K562 (cell line): ENCODE results near the gene HMCN1. TPM values are rescaled to one million over a fixed set of nuclear protein-coding genes. Genes with fewer than 3 reads are reported as not detected.
A peak's percentile ranks its signal among the peaks of the same experiment; 100 is the strongest.

Source experiments
- ATAC-seq: fragments of 200-7000 bp; cut with Tn5 transposase; 3 replicates; pipeline ENCODE4 v1.9.1; 2020; ENCODE audit warnings: moderate library complexity
- BruUV-seq: library from RNA; stranded (reverse); fragments of 400-500 nt; replicated peaks from 2 replicates; lab custom pipeline; 2021; lab: Mats Ljungman, UMichigan
- CTCF ChIA-PET: fragments of 300-600 bp; formaldehyde crosslinking; extraction: SDS; loops from one replicate; lab custom pipeline; 2021; ENCODE audit warnings: low intra/inter-chr PET ratio; lab: Yijun Ruan, JAX
- POLR2A ChIA-PET: fragments of 300-600, 350-650 bp; sonication (Branson Sonifier 250); formaldehyde crosslinking; extraction: SDS; loops from one replicate; lab custom pipeline; 2021; ENCODE audit warnings: antibody characterized with exemption, inconsistent platforms; lab: Yijun Ruan, JAX
- DNase-seq, 4 experiments: peaks; one replicate each; pipeline versions ENCODE4 v3.0.0 to v3.0.0-alpha.2; 2011 to 2018; ENCODE audit warnings: low spot score in 3 of 4, mixed read lengths in 3 of 4; ENCODE audit errors: extremely low read depth in 1 of 4
- FAIRE-seq: peaks from 2 replicates; lab custom pipeline; 2011; peaks lifted over from hg19 to GRCh38; lab: Jason Lieb, UNC
- H2AFZ ChIP-seq: 2 replicates; pipeline ENCODE4 v1.6.0; 2011; ENCODE audit warnings: low read depth, low read length, control low read depth, inconsistent platforms
- H3K27ac ChIP-seq: fragments of 200-600 bp; 3 replicates; pipeline ENCODE4 v1.8.0; 2011; ENCODE audit warnings: low read depth, mild to moderate bottlenecking, control low read depth, inconsistent platforms, low read length, moderate library complexity, mixed read lengths; ENCODE audit errors: extremely low read depth
- H3K27me3 ChIP-seq, 2 experiments: fragments of 300-600 bp in 1 of 2; 2 replicates in 1 of 2; 3 replicates in 1 of 2; pipeline versions ENCODE4 v1.6.0 to v1.8.0; 2011; ENCODE audit warnings: inconsistent platforms in 2 of 2, low read length in 2 of 2, mild to moderate bottlenecking in 1 of 2, mixed read lengths in 1 of 2, moderate library complexity in 1 of 2; ENCODE audit not compliant: control insufficient read depth in 2 of 2, insufficient read depth in 2 of 2
- H3K36me3 ChIP-seq: fragments of 300-600 bp; 3 replicates; pipeline ENCODE4 v1.8.0; 2011; ENCODE audit warnings: mild to moderate bottlenecking, low read length, inconsistent platforms; ENCODE audit not compliant: control insufficient read depth, insufficient read depth
- H3K4me1 ChIP-seq, 2 experiments: fragments of 200-600 bp in 1 of 2; replicated peaks in 1 of 2; 2 replicates in 1 of 2; 3 replicates in 1 of 2; pipeline versions ENCODE4 v1.5.1 to v1.8.0; 2011; ENCODE audit warnings: inconsistent platforms in 2 of 2, low read length in 2 of 2, mild to moderate bottlenecking in 1 of 2, mixed read lengths in 1 of 2, moderate library complexity in 1 of 2; ENCODE audit not compliant: control insufficient read depth in 2 of 2, insufficient read depth in 2 of 2
- H3K4me2 ChIP-seq: 2 replicates; pipeline ENCODE4 v1.6.1; 2011; ENCODE audit warnings: low read length, control low read depth, inconsistent platforms, mixed read lengths; ENCODE audit not compliant: insufficient read depth
- H3K4me3 ChIP-seq: fragments of 200-600 bp; sonication (generic), shearing (Covaris generic); 2 replicates; pipeline ENCODE4 v1.5.1; 2016; ENCODE audit warnings: control low read depth, inconsistent platforms
- H3K79me2 ChIP-seq: fragments of 200-600 bp; 3 replicates; pipeline ENCODE4 v1.8.0; 2011; ENCODE audit warnings: low read length, inconsistent platforms; ENCODE audit not compliant: control insufficient read depth, insufficient read depth
- H3K9ac ChIP-seq, 2 experiments: 2 replicates each; pipeline versions ENCODE4 v1.6.0 to v1.6.1; 2011; ENCODE audit warnings: low read depth in 2 of 2, low read length in 2 of 2, control low read depth in 1 of 2, inconsistent platforms in 1 of 2, mild to moderate bottlenecking in 1 of 2, mixed read lengths in 1 of 2; ENCODE audit not compliant: insufficient read depth in 1 of 2
- H3K9me1 ChIP-seq: one replicate; pipeline ENCODE4 v1.6.0; 2011; ENCODE audit warnings: inconsistent platforms, mild to moderate bottlenecking, low read length, moderate library complexity; ENCODE audit not compliant: control insufficient read depth, insufficient read depth
- H3K9me3 ChIP-seq: replicated peaks from 2 replicates; pipeline ENCODE4 v1.5.1; 2011; ENCODE audit warnings: low read depth, low read length, inconsistent platforms; ENCODE audit not compliant: control insufficient read depth, insufficient read depth
- H4K20me1 ChIP-seq: replicated peaks from 2 replicates; pipeline ENCODE4 v1.6.1; 2011; ENCODE audit warnings: low read length, inconsistent platforms, mixed read lengths; ENCODE audit not compliant: control insufficient read depth, insufficient read depth
- CTBP1 ChIP-seq: fragments of 450-650 bp; IDR thresholded peaks from 2 replicates; pipeline ENCODE4 v1.6.1; 2016; ENCODE audit warnings: borderline replicate concordance
- CXXC5 ChIP-seq: fragments of 250-450 bp; sonication (Bioruptor Pico); IDR thresholded peaks from 2 replicates; pipeline ENCODE4 v1.8.0; 2022; ENCODE audit warnings: inconsistent platforms, mild to moderate bottlenecking, moderate library complexity
- DACH1 ChIP-seq: fragments of 450-650 bp; IDR thresholded peaks from 2 replicates; pipeline ENCODE4 v1.6.1; 2018; ENCODE audit not compliant: partially characterized antibody
- FOXM1 ChIP-seq, 2 experiments: fragments of 450-650 bp in 1 of 2; sonication (generic) in 1 of 2; formaldehyde crosslinking in 1 of 2; IDR thresholded peaks; 2 replicates each; pipeline versions ENCODE4 v1.6.1 to v1.9.0; 2017 to 2022; ENCODE audit warnings: low read depth in 2 of 2, mild to moderate bottlenecking in 2 of 2, missing genetic modification reagents in 1 of 2, moderate library complexity in 1 of 2
- NFXL1 ChIP-seq: fragments of 450-650 bp; formaldehyde crosslinking; IDR thresholded peaks from 2 replicates; pipeline ENCODE4 v1.4.0; 2021; ENCODE audit warnings: mild to moderate bottlenecking
- NR1H2 ChIP-seq: sonication (generic); formaldehyde crosslinking; IDR thresholded peaks from 2 replicates; pipeline ENCODE4 v1.4.0; 2020; ENCODE audit warnings: mild to moderate bottlenecking, missing genetic modification reagents
- POLR3A ChIP-seq: IDR thresholded peaks from 2 replicates; pipeline ENCODE4 v1.6.1; 2011; ENCODE audit warnings: borderline replicate concordance, mild to moderate bottlenecking, moderate library complexity; ENCODE audit not compliant: insufficient read length, insufficient read depth; ENCODE audit errors: extremely low read depth
- POLR3G ChIP-seq: IDR thresholded peaks from 2 replicates; pipeline ENCODE4 v1.6.1; 2011; ENCODE audit not compliant: insufficient read length, insufficient replicate concordance; ENCODE audit errors: extremely low read depth
- ZBED1 ChIP-seq: IDR thresholded peaks from 2 replicates; pipeline ENCODE4 v1.6.1; 2014
- ZFP1 ChIP-seq: fragments of 450-650 bp; formaldehyde crosslinking; IDR thresholded peaks from 2 replicates; pipeline ENCODE4 v1.4.0; 2020; ENCODE audit warnings: mild to moderate bottlenecking, mixed read lengths
- ZNF121 ChIP-seq: sonication (generic); formaldehyde crosslinking; conservative IDR thresholded peaks from 2 replicates; pipeline ENCODE4 v1.8.0; 2022; ENCODE audit warnings: missing genetic modification reagents
- ZNF436 ChIP-seq: fragments of 250-450, 450-650 bp; sonication (Bioruptor Pico); formaldehyde crosslinking; IDR thresholded peaks from 2 replicates; pipeline ENCODE4 v1.7.0; 2020; ENCODE audit warnings: mild to moderate bottlenecking
- WGBS: fragments of 100-300 bp; shearing (Covaris generic); methylation state at CpG from one replicate; pipeline ENCODE4 v1.1.6; 2016; ENCODE audit warnings: low coverage, mixed read lengths; ENCODE audit not compliant: insufficient coverage; ENCODE audit errors: missing lambda C conversion rate; 5-methylcytosine and 5-hydroxymethylcytosine counted together
- in situ Hi-C: fragments of 300-500 bp; cut with MboI; formaldehyde crosslinking; loops from 4 replicates; pipeline ENCODE4 v1.15.0; 2018; ENCODE audit warnings: inconsistent platforms, mixed read lengths
- intact Hi-C: fragments of 100-400 bp; cut with micrococcal nuclease; formaldehyde crosslinking; loops from 2 replicates; pipeline ENCODE4 v1.14.2; 2022
- polyA plus RNA-seq, 8 experiments: library from polyadenylated mRNA; depleted of rRNA in 4 of 8; stranded (reverse) in 5 of 8; unstranded in 3 of 8; fragments of >200 nt; fragmentation: Nextera tagmentation in 2 of 8; fragmentation: Illumina TruSeq in 1 of 8; extraction: Ambion mirVana in 2 of 8; extraction: Trizol in 1 of 8; gene quantifications; 2 replicates each; pipeline versions ENCODE4 v1.2.1 to v1.2.3, GENCODE V29; 2011 to 2014; ENCODE audit warnings: inconsistent platforms in 1 of 8, missing spikeins in 1 of 8
- total RNA-seq, 7 experiments: library from RNA; depleted of rRNA in 6 of 7; stranded (reverse); fragments of >200 nt in 6 of 7; fragmentation: Illumina TruSeq in 2 of 7; extraction: Trizol in 2 of 7; gene quantifications; 2 replicates each; pipeline versions ENCODE4 v1.2.1 to v1.2.3, GENCODE V29; 2011 to 2021; ENCODE audit warnings: low replicate concordance in 1 of 7
- TF ChIP-seq, protein P1 (sequence below): sonication (generic); formaldehyde crosslinking; IDR thresholded peaks from 2 replicates; pipeline ENCODE4 v1.9.0; 2022; ENCODE audit warnings: mild to moderate bottlenecking, missing genetic modification reagents
- TF ChIP-seq, protein P2 (sequence below): IDR thresholded peaks from 3 replicates; pipeline ENCODE4 v1.6.1; 2011; ENCODE audit warnings: borderline replicate concordance, mild to moderate bottlenecking, moderate library complexity; ENCODE audit not compliant: insufficient read length; ENCODE audit errors: extremely low read depth

The HMCN1 gene
- total and polyA plus RNA-seq, 9 of the 15 experiments (the other 6 are each of a cell fraction or from before 2014, with no cell fraction given), result 0.07 to 0.36 (median 0.21) TPM

- no peak for DNase-seq
Observed at GRCh38 chr1:186073697-186074096, 339.5 kb downstream of the HMCN1 start.

GRCh38 chr1:186076006-186076405 is 341.8 kb downstream of the HMCN1 start:
- DNase-seq, result no peak
- no TSS peak for BruUV-seq
- Histone ChIP-seq H3K9ac (no peak overlapping the region), H3K4me3 (no peak overlapping the region), H3K27me3 (no peaks in the 10 kb centered on the region), H3K4me1 (peaks cover 6 to 11% of the 10 kb centered on the region in 2 experiments; a peak in 4 of 5 replicates), H3K9me3 (no peaks in the 10 kb centered on the region), H3K79me2 (no peaks in the 10 kb centered on the region), H3K27ac (no peak overlapping the region), H3K9me1 (no peaks in the 10 kb centered on the region), H3K36me3 (no peaks in the 10 kb centered on the region), H3K4me2 (no peak overlapping the region), H4K20me1 (no peaks in the 10 kb centered on the region), H2AFZ (peak overlapping the region; percentile 30; the same call in 1 of the 2 replicates)
- WGBS, result 62% methylated on average over 4 of the region's 4 CpGs
- intact Hi-C loops (no loop called here), in situ Hi-C loops (no loop called here)
- POLR2A ChIA-PET, result interaction anchor here (0.7 kb wide), 1 partner anchor 255 kb away, joined by 3 read pairs; no protein-coding TSS in a partner anchor
- FAIRE-seq, result no peak
- ATAC-seq, result no peak
- CTCF ChIA-PET, result no interaction called here
- TF ChIP-seq, protein P1, sequence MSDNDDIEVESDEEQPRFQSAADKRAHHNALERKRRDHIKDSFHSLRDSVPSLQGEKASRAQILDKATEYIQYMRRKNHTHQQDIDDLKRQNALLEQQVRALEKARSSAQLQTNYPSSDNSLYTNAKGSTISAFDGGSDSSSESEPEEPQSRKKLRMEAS (CRISPR knock-in tag), result no peak
- TF ChIP-seq ZNF121 (CRISPR knock-in tag), result no peak
- no peak for TF ChIP-seq ZBED1
- TF ChIP-seq NR1H2 (CRISPR knock-in tag), result no peak
- TF ChIP-seq POLR3A, result no peak
- TF ChIP-seq FOXM1 (IDR thresholded peaks at IDR 0.05; ENCODE audit: low read depth), result no peak
- no peak for TF ChIP-seq FOXM1 (CRISPR knock-in tag; IDR thresholded peaks at IDR 0.05; ENCODE audit: low read depth)
- TF ChIP-seq CTBP1, result no peak
- TF ChIP-seq CXXC5 (CRISPR knock-in tag), result no peak
- TF ChIP-seq ZFP1 (CRISPR knock-in tag), result no peak
- TF ChIP-seq, protein P2, sequence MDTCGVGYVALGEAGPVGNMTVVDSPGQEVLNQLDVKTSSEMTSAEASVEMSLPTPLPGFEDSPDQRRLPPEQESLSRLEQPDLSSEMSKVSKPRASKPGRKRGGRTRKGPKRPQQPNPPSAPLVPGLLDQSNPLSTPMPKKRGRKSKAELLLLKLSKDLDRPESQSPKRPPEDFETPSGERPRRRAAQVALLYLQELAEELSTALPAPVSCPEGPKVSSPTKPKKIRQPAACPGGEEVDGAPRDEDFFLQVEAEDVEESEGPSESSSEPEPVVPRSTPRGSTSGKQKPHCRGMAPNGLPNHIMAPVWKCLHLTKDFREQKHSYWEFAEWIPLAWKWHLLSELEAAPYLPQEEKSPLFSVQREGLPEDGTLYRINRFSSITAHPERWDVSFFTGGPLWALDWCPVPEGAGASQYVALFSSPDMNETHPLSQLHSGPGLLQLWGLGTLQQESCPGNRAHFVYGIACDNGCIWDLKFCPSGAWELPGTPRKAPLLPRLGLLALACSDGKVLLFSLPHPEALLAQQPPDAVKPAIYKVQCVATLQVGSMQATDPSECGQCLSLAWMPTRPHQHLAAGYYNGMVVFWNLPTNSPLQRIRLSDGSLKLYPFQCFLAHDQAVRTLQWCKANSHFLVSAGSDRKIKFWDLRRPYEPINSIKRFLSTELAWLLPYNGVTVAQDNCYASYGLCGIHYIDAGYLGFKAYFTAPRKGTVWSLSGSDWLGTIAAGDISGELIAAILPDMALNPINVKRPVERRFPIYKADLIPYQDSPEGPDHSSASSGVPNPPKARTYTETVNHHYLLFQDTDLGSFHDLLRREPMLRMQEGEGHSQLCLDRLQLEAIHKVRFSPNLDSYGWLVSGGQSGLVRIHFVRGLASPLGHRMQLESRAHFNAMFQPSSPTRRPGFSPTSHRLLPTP, result no peak
- no peak for TF ChIP-seq ZNF436 (CRISPR knock-in tag)

More at GRCh38 chr1:186073697-186074096, 339.5 kb downstream of the HMCN1 start:
- Histone ChIP-seq H4K20me1 (no peaks in the 10 kb centered on the region), H3K4me2 (no peak overlapping the region), H3K9me1 (no peaks in the 10 kb centered on the region), H3K36me3 (no peaks in the 10 kb centered on the region), H3K27ac (no peak overlapping the region), H3K9ac (no peak overlapping the region), H3K9me3 (no peaks in the 10 kb centered on the region), H3K27me3 (no peaks in the 10 kb centered on the region), H3K79me2 (no peaks in the 10 kb centered on the region), H3K4me3 (no peak overlapping the region), H3K4me1 (peaks cover 2 to 10% of the 10 kb centered on the region in 2 experiments; a peak in 3 of 5 replicates), H2AFZ (no peak overlapping the region)
- WGBS, result 39% methylated on average over 1 of the region's 1 CpG
- ChIA-PET CTCF (no interaction called here), POLR2A (interaction anchor here (0.6 kb wide), 1 partner anchor 151 kb away, joined by 3 read pairs; no protein-coding TSS in a partner anchor)
- ATAC-seq (no peak), FAIRE-seq (no peak)
- intact Hi-C loops (no loop called here), in situ Hi-C loops (no loop called here)
- TF ChIP-seq DACH1 (no peak), POLR3G (no peak), NFXL1 (CRISPR knock-in tag) (no peak)
- no TSS peak for BruUV-seq
